AG09319 (cell line): ENCODE data around the gene GPR18.
"Not testable (repeated sequence)": the region's sequence is repeated elsewhere in the genome, so short reads cannot be mapped to it uniquely, and the experiment has no call there.

Source experiments
- DNase-seq: peaks from one replicate; pipeline ENCODE4 v3.0.0-alpha.2; 2010; ENCODE audit warnings: low read depth; ENCODE audit errors: extremely low read depth
- TF ChIP-seq, protein P1 (sequence below): IDR thresholded peaks from 2 replicates; pipeline ENCODE4 v1.5.1; 2011; ENCODE audit warnings: low read depth, mild to moderate bottlenecking, inconsistent platforms, low read length, moderate library complexity

GPR18 gene

DNA sequence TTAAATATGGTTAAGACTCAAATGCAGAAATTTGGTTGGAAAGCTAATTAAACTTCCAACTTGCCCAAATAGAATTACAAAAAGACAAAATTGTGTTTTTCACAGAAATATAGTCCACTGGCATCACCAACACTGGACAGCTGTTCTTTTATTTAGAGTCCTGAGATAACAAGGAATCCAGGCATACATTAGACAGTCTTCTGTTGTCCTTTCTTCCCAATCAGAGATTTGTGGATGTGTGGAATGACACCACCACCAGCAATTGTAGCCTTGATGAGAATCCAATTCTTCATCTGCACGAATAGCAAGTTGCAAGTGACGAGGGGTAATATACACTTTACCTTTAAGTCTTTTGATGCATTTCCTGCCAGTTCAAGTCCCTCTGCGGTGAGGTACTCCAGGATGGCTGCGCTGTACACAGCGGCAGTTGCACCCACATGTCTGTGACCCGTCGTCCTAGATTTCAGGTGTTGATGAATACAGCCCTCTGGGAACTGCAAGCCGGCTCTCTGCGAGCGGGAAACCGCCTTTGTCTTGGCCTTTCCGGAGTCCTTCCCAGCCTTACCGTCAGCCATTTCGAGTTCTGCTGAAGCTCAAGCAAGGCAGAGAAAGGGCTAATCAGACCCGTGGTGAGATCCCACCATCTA, 42.9 kb downstream of the GPR18 start:
- DNase-seq, result no peak
- TF ChIP-seq, protein P1, sequence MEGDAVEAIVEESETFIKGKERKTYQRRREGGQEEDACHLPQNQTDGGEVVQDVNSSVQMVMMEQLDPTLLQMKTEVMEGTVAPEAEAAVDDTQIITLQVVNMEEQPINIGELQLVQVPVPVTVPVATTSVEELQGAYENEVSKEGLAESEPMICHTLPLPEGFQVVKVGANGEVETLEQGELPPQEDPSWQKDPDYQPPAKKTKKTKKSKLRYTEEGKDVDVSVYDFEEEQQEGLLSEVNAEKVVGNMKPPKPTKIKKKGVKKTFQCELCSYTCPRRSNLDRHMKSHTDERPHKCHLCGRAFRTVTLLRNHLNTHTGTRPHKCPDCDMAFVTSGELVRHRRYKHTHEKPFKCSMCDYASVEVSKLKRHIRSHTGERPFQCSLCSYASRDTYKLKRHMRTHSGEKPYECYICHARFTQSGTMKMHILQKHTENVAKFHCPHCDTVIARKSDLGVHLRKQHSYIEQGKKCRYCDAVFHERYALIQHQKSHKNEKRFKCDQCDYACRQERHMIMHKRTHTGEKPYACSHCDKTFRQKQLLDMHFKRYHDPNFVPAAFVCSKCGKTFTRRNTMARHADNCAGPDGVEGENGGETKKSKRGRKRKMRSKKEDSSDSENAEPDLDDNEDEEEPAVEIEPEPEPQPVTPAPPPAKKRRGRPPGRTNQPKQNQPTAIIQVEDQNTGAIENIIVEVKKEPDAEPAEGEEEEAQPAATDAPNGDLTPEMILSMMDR, result no peak

DNA sequence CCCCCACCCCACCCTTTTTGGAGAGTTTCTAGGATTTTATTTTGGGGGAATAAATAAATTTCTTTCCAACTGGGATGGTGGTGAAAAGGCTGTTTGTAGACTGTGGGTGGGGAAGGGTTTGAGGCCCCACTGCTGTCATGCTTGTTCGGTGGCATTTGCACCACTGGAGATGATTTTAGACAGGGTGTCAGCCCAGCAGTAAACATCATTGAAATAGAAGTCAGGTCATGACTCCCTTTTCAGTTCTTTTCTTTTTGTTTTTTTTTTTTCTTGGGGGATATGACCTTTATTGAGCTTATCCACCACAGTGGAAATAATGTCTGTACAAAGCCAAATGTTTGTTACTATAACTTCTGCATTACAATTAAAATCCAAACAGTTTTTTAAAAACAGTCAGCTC, 43.4 kb downstream of the GPR18 start:
- DNase-seq, result no peak
- TF ChIP-seq, protein P1, result no peak

- TF ChIP-seq, protein P1, result no peak
- no peak for DNase-seq
These were observed 43.9 kb downstream of the GPR18 start for GRCh38 chr13:99214232-99214631.

- TF ChIP-seq, protein P1, result no peak
- no peak for DNase-seq
These were observed 46.7 kb downstream of the GPR18 start for GRCh38 chr13:99211421-99212035.

DNA sequence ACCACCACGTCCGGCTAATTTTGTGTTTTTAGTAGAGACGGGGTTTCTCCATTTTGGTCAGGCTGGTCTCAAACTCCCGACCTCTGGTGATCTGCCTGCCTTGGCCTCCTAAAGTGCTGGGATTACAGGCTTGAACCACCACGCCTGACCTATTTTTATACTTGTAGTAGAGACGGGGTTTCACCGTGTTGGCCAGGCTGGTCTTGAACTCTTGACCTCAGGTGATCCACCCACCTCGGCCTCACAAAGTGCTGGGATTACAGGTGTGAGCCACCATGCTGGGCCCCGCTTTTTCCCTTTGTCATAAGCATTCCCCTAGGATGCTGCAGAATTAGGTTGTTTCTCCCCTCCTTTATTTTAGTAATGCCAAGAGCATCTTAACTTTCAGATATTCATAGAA, 47.6 kb downstream of the GPR18 start:
- DNase-seq, result not testable (repeated sequence)

- no peak for DNase-seq
- TF ChIP-seq, protein P1, result no peak
These were observed 49.2 kb downstream of the GPR18 start for GRCh38 chr13:99208845-99209527.

DNA sequence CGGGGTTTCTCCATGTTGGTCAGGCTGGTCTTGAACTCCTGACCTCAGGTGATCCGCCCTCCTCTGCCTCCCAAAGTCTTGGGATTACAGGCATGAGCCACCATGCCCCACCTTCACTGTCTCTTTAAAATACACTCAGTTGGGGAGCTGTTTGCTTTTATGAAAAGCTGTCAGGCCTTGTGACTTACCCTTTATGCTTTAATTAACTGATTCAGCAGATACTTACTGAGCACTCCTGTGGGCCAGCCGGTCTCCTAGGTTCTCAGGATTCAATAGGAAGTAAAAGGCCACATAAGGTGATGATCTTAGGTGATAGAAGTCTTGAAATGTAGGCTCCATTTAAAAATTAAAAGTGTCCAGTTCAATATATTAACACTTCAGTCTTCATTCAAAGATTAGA, 50.0 kb downstream of the GPR18 start:
- DNase-seq, result no peak
- TF ChIP-seq, protein P1, result no peak
